ENCODE measurements around the gene FCGBP.

Gene FCGBP

GRCh38 chr19:39923862-39924261, 10.6 kb downstream of the FCGBP start:
- H3K27ac ChIP-seq (ENCODE audit: low read depth, low read length) = no peak overlapping the region
- no peak overlapping the region for H2AFZ ChIP-seq (ENCODE audit: low read depth, low read length, severe bottlenecking)
- no peaks in the 10 kb centered on the region for H3K9me3 ChIP-seq (ENCODE audit: insufficient read depth, low read length)
- no peak overlapping the region for H3K4me2 ChIP-seq (ENCODE audit: low read depth, low read length, poor library complexity, severe bottlenecking)
- no peak overlapping the region for H3K4me3 ChIP-seq (ENCODE audit: insufficient read depth, low read length, poor library complexity, severe bottlenecking)
- H3K79me2 ChIP-seq (ENCODE audit: insufficient read depth, low read length) = no peaks in the 10 kb centered on the region
- no peak overlapping the region for H3K9ac ChIP-seq (ENCODE audit: low read length)
- TF ChIP-seq CTCF (IDR thresholded peaks at IDR 0.05; ENCODE audit: insufficient read depth, low read length, poor library complexity, severe bottlenecking) (no peak), EZH2phosphoT487 (conservative IDR thresholded peaks at IDR 0.05; ENCODE audit: low read length) (no peak)
- H4K20me1 ChIP-seq (ENCODE audit: low read depth, low read length) = no peaks in the 10 kb centered on the region
- no peaks in the 10 kb centered on the region for H3K27me3 ChIP-seq (ENCODE audit: low read length)
- H3K36me3 ChIP-seq (ENCODE audit: low read length) = no peaks in the 10 kb centered on the region
- no peaks in the 10 kb centered on the region for H3K9me2 ChIP-seq (replicated peaks; ENCODE audit: insufficient read depth, low read length)
- no peaks in the 10 kb centered on the region for H3F3A ChIP-seq (ENCODE audit: insufficient read depth)

- H3K79me2 ChIP-seq (ENCODE audit: insufficient read depth, low read length) = no peaks in the 10 kb centered on the region
- TF ChIP-seq EZH2phosphoT487 (conservative IDR thresholded peaks at IDR 0.05; ENCODE audit: low read length) (no peak), CTCF (IDR thresholded peaks at IDR 0.05; ENCODE audit: insufficient read depth, low read length, poor library complexity, severe bottlenecking) (no peak)
- no peaks in the 10 kb centered on the region for H3K27me3 ChIP-seq (ENCODE audit: low read length)
These were observed 14.5 kb downstream of the FCGBP start for GRCh38 chr19:39919976-39920375.

GRCh38 chr19:39918183-39918651, 16.2 kb downstream of the FCGBP start:
- H3K27ac ChIP-seq (ENCODE audit: low read depth, low read length) = no peak overlapping the region
- no peaks in the 10 kb centered on the region for H3K27me3 ChIP-seq (ENCODE audit: low read length)
- no peak overlapping the region for H3K4me3 ChIP-seq (ENCODE audit: insufficient read depth, low read length, poor library complexity, severe bottlenecking)
- H3K36me3 ChIP-seq (ENCODE audit: low read length) = no peaks in the 10 kb centered on the region
- no peaks in the 10 kb centered on the region for H3K9me2 ChIP-seq (replicated peaks; ENCODE audit: insufficient read depth, low read length)
- no peaks in the 10 kb centered on the region for H3K79me2 ChIP-seq (ENCODE audit: insufficient read depth, low read length)
- H3K4me2 ChIP-seq (ENCODE audit: low read depth, low read length, poor library complexity, severe bottlenecking) = no peak overlapping the region
- no peaks in the 10 kb centered on the region for H3F3A ChIP-seq (ENCODE audit: insufficient read depth)
- H4K20me1 ChIP-seq (ENCODE audit: low read depth, low read length) = no peaks in the 10 kb centered on the region
- no peak overlapping the region for H2AFZ ChIP-seq (ENCODE audit: low read depth, low read length, severe bottlenecking)
- no peaks in the 10 kb centered on the region for H3K9me3 ChIP-seq (ENCODE audit: insufficient read depth, low read length)
- no peak for TF ChIP-seq CTCF (IDR thresholded peaks at IDR 0.05; ENCODE audit: insufficient read depth, low read length, poor library complexity, severe bottlenecking)
- TF ChIP-seq EZH2phosphoT487 (conservative IDR thresholded peaks at IDR 0.05; ENCODE audit: low read length) = no peak
- H3K9ac ChIP-seq (ENCODE audit: low read length) = no peak overlapping the region

More at GRCh38 chr19:39919976-39920375, 14.5 kb downstream of the FCGBP start:
- Histone ChIP-seq H3K9me2 (replicated peaks; ENCODE audit: insufficient read depth, low read length) (no peaks in the 10 kb centered on the region), H3K27ac (ENCODE audit: low read depth, low read length) (no peak overlapping the region), H3K9me3 (ENCODE audit: insufficient read depth, low read length) (no peaks in the 10 kb centered on the region), H2AFZ (ENCODE audit: low read depth, low read length, severe bottlenecking) (no peak overlapping the region), H4K20me1 (ENCODE audit: low read depth, low read length) (no peaks in the 10 kb centered on the region), H3K4me2 (ENCODE audit: low read depth, low read length, poor library complexity, severe bottlenecking) (no peak overlapping the region), H3K36me3 (ENCODE audit: low read length) (no peaks in the 10 kb centered on the region), H3K9ac (ENCODE audit: low read length) (no peak overlapping the region), H3F3A (ENCODE audit: insufficient read depth) (no peaks in the 10 kb centered on the region), H3K4me3 (ENCODE audit: insufficient read depth, low read length, poor library complexity, severe bottlenecking) (no peak overlapping the region)

All from SU-DHL-6 (cell line).